ELR (cell line): ENCODE results near the gene SLC25A33.
A peak's percentile ranks its signal among the peaks of the same experiment; 100 is the strongest.
"Not testable (repeated sequence)": the region's sequence is repeated elsewhere in the genome, so short reads cannot be mapped to it uniquely, and the experiment has no call there.

Source experiments
- DNase-seq: peaks from one replicate; pipeline ENCODE4 v3.0.0-alpha.2; 2015; ENCODE audit warnings: low read depth

The SLC25A33 gene

DNA sequence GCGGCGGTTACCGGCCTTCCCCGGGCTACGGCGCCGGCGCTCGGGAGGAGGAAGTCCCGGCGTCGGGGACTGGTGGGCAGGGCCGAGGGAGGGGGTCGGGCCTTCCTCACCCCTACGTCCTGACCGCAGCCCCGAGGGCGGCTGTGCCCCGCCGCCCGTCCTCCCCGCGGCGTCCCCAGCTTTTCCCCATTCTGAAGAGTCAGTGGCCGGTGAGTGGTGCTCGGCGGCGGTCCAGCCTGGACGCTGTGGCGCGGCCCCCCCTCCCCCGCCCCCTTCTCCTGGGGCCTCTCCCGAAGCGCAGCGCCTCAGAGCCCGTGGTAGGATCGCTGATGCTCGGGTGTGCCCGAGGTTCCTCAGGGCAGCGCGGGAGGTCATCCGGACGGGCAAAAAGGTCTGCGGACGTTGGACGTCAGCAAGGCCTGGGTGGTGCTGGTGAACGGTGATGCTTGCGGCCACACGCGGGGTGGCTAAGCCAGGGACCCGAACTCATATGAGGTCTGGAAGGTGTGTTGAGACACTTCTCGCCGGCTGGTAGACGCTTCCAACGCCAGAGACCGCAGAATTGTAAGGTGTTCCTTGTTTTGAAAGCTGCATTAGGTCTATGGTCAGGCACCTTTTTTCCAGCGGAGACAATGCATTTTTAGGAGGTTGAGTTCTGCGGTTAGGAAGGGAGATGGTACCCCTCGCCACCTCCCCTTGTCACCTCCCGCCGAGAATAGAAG, 725 bp downstream of the SLC25A33 start:
- DNase-seq = peak; percentile 74

DNA sequence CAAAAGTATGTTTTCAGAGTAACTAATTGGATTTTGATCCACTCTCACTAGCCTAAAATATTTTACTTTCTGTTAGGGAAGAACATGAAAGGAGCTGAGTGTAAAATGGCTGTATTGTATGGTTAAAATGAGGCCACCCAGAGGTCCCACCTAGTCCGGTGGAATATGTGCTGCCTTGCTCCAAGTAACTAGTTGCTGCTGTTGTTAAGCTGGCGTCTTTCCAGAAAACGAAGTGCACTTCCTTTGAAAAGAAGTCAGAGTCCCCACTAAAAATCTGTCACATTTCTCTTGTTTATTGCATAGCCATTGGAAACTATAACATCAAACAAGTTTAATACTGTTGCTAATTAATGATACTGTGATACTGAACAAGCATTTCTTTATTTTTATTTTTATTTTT, 3.2 kb downstream of the SLC25A33 start:
- peak; percentile 30 for DNase-seq

DNA sequence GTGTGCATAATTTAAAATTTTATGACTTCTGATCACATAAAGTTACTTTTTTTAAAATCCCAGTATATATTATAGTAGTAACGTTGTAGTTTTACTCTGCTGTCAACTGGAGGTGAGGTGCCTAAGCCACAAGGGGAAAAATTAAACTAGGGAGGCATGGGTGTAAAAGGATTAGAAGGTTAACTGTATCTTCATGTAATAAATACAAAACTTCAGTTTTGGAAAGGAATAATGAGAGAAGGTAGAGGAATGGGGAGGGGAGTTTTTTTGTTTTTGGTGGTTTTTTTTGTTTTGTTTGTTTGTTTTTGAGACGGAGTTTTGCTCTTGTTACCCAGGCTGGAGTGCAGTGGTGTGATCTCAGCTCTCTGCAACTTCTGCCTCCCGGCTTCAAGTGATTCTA, 5.7 kb downstream of the SLC25A33 start:
- no peak for DNase-seq

DNA sequence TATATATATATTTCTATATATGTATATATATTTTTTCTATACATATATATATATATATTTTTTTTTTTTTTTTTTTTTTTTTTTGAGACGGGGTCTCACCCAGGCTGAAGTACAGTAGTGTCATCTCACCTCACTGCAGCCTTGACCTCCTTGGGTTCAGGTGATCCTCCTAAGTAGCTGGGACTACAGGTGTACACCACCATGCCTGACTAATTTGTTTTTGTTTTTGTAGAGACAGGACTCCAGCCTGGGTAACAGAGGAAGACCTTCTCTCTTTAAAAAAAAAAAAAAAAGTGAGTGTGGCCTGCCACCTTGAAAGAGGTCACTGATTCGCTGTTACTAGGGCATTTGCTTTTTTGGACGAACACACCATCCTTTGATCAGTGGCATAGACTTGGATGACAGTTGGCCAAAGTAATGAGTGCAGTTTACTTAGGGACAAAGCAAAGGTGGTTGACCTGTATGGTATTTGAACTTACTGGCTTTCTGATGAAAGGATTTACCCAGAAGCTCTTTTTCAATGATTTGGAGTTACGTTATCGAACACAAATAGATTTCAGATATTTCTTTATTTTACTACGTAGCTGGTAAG, 10.8 kb downstream of the SLC25A33 start:
- no peak for DNase-seq

DNA sequence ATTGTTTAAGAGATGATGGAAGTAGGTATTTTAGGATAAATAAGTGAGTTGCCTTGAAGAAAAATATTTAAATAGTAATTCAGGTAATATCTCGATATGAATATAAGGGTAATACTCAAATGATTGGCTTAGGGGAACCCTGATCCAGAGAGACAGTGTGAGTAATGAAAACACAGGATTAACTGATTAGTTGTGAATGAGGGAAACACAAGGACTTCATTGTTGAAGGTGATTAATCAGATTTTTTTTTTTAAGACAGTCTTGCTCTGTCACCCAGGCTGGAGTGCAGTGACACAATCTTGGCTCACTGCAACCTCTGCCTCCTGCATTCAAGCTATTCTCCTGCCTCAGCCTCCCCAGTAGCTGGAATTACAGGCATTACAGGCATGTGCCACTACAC, 12.7 kb downstream of the SLC25A33 start:
- peak; percentile 13 for DNase-seq

DNA sequence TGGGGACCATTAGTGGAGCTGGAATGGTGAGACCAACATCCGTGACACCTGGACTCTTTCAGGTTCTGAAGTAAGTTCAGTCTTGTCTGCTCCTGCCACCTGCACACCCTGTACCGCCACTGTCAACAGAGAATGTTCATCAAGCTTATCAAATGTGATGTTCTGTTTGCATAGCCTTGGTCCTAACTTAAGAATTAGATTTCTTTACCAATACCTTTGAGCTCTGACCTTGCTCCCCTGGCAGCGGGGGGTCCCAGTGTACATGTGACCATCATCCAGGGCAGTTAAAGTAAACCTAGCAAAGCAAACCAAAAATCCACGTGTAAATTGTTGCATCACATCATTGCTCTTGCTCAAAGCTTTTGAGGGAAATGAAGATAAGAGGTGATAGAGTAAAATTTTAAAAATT, 14.5 kb downstream of the SLC25A33 start:
- DNase-seq = no peak

DNA sequence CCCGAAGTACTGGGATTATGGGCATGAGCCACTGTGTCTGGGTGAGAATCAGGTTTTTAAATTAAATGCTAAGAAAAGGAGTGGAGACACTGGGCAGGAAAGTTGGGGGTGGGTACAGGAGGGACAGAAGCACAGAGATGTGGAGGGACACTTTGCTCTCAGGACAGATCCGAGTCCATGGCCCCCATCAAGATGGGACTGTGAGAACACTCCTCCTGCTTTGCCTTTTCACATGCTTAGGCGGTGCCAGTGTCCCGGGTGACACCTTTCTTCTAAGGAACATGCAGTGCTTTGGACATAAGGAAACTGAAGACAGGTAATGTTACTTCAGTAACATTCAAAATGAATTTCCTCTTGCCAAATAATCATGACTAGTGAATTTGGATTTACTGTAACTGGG, 16.7 kb downstream of the SLC25A33 start:
- no peak for DNase-seq

DNA sequence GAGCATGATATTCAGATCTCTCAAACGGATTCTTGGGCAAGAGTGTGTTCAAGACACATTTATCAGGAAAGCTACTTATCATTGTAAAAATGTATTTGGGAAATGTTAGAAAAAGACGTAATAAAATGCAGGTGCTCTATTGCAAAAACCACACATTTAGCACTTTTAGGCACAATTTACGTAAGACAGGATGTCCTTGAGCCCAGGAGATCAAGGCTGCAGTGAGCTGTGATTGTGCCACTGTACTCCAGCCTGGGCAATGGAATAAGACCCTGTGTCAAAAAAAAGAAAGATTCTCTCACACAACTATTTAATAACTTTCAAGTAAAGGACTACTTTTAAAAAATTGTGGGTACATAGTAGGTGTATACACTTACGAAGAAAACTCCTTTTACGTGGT, 18.4 kb downstream of the SLC25A33 start:
- no peak for DNase-seq

DNA sequence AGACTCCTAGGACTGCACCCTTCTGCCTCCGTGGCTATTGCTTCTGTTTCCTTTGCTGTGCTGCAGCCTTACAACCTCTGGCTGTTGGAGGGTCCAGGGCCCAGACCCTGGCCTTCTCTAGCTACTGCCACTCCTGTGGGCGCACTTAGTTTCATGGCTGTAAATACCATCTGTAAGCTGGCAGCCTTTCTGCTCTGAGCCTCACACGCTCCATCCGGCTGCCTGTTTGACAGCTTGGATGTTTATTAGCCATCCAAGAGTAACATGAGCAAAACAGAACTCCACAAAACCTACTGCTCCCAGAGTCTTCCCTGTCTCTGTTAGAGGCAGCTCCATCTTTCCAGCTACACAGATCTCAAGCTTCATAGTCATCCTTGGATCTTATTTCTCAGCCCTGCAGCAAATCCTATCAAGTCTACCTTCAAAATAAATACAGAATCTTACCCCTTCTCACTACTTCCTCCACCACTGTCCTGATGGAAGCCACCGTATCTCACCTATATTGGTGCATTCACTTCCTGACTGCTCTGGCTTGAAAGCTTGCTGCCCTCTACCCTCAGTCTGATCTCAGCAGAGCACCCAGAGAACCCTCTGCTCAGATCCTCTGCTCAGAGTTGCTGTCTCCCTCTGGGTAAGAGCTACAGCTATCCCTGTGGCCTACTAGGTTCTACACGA, 19.1 kb downstream of the SLC25A33 start:
- DNase-seq = no peak

DNA sequence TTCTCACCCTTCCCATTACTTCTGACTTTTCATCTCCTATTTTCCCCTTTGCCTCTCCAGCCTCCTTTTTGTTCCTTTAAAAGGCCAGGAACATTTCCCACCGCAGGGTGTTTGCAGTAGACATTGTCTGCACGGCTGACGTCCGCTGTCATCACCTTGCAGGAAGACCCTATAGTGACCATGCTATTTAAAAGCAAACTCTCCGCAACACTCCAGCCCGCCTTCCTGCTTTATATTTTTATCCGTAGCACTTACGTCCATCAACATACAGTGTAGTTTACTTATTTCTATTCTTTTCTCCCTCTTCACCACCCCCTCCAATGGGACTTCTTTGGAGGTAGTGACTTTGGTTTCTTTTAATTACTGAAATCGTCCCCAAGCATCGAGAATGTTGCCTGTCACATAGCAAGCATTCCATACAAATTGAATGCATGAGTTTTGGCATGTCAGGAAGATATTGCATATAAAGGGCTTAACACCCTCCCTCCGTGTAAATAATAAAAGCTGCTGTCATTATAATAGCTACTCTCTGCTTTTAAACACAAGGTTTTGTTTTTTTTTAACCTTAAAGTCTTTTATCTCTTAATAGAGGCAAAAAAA, 19.8 kb downstream of the SLC25A33 start:
- no peak for DNase-seq

DNA sequence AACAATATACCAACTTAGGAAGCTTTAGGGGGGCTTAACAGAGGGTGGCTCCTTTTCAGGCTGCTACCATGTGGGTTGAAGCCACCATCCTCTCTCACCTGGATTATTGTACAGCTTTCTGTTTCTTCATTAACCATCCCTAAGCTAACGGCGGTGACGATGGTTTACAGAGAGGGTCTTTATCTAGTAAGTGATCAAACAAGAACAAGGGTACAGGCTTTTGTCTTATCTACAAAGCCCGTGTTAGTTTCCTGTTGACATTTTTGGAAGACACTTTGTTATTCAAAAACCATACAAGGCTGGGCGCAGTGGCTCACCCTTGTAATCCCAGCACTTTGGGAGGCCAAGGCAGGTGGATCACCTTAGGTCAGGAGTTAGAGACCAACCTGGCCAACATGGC, 20.4 kb downstream of the SLC25A33 start:
- DNase-seq = no peak

DNA sequence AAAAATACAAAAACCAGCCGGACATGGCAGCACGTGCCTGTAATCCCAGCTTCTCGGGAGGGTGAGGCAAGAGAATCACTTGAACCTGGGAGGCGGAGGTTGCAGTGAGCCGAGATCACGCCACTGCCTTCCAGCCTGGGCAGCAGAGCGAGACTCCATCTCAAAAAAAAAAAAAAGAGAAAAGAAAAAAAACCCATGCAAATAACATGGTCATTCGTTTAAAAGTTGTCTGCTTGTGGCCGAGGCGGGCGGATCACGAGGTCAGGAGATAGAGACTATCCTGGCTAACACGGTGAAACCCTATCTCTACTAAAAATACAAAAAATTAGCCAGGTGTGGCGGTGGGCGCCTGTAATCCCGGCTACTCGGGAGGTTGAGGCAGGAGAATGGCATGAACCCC, 20.8 kb downstream of the SLC25A33 start:
- not testable (repeated sequence) for DNase-seq

DNA sequence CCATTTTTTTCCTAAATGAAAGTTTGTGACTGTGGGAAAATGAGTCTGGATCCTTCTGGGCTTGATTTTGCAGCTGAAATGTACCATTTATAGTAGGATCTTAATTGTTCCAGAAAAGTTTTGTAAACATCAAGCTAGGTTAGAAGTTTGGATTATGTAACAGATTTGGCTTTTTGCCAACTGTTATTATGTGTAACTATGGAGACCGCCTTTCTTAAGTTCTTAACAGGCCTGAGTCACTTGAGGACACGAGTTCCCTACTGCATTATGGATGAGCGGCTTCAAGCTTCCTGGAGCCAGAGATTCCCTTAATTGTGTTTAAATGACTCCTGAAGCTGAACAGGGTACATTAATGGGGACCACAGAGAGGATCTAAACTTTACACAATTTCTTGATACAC, 22.2 kb downstream of the SLC25A33 start:
- peak; percentile 88 for DNase-seq

DNA sequence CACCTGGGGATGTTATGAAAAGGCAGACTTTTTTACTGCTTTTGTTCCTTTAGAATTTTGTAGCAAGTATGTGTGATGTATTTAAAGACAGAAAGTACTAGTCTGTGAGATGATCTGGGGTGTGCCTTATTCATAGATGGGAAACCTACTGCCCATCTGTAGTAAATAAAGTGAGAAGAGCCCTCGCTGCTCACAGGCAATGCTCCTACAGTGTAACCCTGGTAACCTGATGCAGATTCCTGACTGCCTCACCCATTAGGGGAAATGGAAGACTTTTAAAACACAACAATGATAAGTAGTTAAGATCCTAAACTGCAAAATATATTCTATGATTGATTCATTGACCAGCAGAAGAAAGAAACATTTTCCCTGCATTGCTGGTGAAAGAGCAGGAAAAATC, 30.0 kb downstream of the SLC25A33 start:
- no peak for DNase-seq

DNA sequence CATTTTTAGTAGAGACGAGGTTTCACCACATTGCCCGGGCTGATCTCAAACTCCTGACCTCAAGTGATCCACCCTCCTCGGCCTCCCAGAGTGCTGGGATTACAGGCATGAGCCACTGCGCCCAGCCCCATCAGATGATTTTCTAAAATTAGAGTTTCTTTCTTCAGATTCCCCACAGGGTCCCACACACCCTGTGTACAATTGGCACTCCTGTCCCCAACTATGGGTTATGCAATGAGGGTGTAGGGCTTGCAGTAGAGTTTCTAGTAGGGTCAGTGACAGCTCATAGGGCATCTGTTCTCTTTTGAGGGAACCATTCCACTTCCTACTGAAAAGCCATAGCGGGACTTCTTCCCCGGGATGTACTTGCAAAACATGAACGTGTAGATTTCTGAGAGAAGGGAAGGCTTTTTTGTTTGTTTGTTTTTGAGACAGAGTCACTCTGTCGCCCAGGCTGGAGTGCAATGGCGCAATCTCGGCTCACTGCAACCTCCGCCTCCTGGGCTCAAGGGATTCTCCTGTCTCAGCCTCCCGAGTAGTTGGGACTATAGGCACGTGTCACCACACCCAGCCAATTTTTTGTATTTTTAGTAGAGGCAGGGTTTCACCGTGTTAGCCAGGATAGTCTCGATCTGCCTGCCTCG, 31.7 kb downstream of the SLC25A33 start:
- DNase-seq = not testable (repeated sequence)

DNA sequence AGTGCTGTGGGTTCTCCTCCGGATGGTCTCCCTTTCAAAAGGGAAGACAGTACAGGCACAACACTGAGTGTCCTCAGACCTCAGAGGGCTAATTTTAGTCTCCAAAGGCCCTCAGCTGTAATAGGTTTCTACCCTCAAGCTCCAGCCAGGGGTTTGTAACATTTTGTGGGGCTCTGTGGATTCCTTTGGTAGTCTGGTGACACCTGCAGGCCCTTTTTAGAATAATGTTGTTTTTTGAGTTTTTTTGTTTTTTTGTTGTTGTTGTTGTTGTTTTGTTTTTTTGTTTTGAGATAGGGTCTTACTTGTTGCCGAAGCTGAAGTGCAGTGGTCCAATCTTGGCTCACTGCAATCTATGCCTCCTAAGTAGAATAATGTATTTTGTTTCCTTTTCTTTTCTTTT, 34.5 kb downstream of the SLC25A33 start:
- peak; percentile 44 for DNase-seq

DNA sequence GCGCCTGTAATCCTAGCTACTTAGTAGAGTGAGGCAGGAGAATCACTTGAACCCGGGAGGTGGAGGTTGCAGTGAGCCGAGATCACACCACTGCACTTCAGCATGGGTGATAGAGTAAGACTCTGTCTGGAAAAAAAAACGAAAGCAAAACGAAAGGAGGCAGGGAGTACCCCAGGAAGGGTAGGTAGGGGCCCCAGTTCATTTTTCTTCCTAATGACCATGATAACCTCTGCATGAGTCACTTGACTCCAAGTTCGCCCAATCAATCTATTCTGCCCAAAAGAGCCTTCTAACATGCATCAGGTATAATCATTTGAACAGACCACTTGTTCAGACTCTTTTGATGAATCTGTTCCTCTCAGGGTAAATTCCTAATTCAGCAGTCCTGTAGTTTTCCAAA, 36.2 kb downstream of the SLC25A33 start:
- no peak for DNase-seq

DNA sequence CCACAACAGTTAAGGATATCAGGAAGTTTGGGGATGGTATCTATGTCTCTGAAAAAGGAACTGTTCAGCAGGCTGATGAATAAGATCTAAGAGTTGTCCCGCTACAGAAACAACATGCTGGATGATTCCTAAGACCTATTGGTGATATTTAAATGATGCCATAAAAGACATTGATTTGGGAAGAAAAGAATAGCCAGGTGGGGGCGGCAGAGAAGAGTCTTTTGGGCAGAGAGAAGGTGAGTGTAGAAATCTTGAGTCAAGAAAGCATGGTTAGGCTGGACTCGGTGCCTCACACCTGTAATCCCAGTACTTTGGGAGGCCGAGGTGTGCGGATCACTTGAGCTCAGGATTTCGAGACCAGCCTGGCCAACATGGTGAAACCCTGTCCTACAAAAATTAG, 37.6 kb downstream of the SLC25A33 start:
- no peak for DNase-seq

DNA sequence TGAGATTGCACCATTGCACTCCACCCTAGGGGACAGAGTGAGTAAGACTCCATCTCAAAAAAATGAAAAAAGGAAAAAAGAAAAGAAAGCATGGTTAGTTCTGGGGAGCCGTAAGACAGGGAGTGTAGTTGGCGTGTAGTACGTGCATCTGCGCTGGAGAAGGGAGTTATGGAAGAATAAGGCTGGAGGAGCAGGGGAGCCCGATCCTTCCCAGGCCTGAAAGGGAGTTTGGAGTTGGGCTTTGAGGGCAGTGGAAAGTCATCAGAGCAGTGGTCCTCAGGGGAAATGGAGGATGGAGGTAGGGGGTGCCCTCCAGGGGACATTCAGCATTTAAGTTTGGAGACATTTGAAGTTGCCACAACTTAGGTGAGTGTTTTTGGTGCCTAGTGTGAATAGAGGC, 38.2 kb downstream of the SLC25A33 start:
- DNase-seq = no peak

DNA sequence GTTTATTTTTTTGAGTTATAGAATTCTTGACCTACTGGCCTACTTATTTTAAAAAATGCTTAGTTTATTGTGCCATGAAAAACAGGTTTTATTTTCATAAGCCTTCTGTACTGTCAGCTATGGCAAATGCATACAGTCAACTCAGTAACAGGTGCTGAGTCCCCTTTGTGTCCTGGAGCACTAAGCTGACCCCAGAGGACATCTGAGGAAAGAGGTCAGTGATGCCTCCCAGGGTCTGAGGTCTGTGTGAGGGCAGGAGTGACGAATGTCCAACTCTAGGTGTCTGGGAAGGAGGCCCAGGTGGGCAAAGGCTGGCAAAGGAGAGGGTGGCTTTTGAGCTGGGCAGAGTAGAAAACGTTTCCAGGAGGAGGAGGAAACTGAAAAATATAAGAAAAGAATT, 41.7 kb downstream of the SLC25A33 start:
- no peak for DNase-seq

DNA sequence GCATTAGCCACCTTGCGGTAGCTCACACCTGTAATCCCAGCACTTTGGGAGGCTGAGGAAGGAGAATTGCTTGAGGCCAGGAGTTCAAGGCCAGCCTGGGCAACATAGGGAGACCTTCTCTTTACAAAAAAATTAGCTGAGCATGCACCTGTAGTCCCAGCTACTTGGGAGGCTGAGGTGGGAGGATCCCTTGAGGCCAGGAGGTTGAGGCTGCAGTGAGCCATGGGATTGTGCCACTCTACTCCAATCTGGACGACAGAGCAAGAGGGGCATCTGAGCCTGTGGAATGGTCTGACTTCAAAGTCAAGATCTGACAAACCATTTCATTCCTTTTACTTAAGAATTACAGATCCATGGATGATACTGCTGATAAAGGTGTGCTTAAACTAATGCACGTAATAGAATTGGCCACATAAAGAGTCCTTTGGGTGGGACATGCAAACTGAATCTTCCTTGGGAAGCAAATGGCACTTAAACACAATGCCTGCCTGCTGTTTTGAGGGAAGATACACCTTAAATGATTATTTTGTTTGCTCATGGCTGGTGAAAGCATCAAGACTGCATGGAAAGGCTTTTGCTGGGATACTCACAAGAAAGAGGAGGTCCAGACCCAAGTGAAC, 47.0 kb downstream of the SLC25A33 start:
- DNase-seq = no peak

DNA sequence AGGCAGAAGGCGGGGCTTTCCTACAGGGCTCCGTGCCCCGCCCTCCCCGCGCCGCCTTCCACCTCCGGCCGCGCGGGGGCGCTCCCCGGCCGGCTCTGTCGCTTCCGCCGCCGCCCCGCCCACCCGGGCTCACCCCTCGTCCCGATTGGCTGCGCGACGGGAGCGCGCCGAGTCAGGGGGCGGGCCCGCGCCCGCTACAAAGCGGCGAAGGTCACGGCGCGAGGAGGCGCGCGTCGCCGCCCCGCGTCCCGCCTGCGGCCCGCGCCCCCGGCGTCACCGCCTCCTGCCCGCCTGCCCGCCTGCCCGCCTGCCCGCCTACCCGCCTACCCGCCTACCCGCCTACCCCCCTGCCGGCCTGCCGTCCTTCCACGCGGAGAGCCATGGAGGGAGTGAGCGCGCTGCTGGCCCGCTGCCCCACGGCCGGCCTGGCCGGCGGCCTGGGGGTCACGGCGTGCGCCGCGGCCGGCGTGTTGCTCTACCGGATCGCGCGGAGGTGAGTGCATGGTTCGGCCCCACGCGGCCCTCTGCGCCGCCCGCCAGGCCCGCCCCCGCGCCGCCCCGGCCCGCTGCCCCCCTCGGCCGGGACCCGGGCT, 49.4 kb downstream of the SLC25A33 start, which contains the start of gene TMEM201:
Gene TMEM201 (plus strand): TSS at position 361 of the 593 bp plus-strand sequence. CDS start 20 bp downstream, at position 381.
- DNase-seq = peak; percentile 92
